D341Med (cell line): Measurements from ENCODE around the gene VGF.
"Not testable (repeated sequence)": the region's sequence is repeated elsewhere in the genome, so short reads cannot be mapped to it uniquely, and the experiment has no call there.

Experiments used
- DNase-seq: peaks from one replicate; pipeline ENCODE4 v3.0.0; 2012; ENCODE audit warnings: low spot score

Gene VGF

GRCh38 chr7:101137651-101138212 lies 27.6 kb downstream of the VGF start:
- no peak for DNase-seq

- no peak for DNase-seq
These were observed 30.9 kb downstream of the VGF start for GRCh38 chr7:101134399-101134980.

GRCh38 chr7:101133621-101134398 lies 31.6 kb downstream of the VGF start:
- no peak for DNase-seq

GRCh38 chr7:101132626-101133600 lies 32.5 kb downstream of the VGF start:
- DNase-seq = not testable (repeated sequence)

GRCh38 chr7:101129603-101130117 lies 35.7 kb downstream of the VGF start:
- DNase-seq = no peak

- DNase-seq = no peak
These were observed 37.1 kb downstream of the VGF start for GRCh38 chr7:101128040-101128834.

GRCh38 chr7:101127460-101128039 lies 37.8 kb downstream of the VGF start:
- DNase-seq = no peak

- no peak for DNase-seq
These were observed 38.5 kb downstream of the VGF start, which contains the start of gene SERPINE1 for GRCh38 chr7:101126651-101127459. SERPINE1 (plus strand) TSS chr7:101127104; CDS start chr7:101128394, 1,290 bp downstream.

GRCh38 chr7:101125989-101126650 lies 39.2 kb downstream of the VGF start:
- no peak for DNase-seq

GRCh38 chr7:101124376-101125056 lies 40.9 kb downstream of the VGF start:
- DNase-seq = no peak

GRCh38 chr7:101123703-101124068 lies 41.7 kb downstream of the VGF start:
- no peak for DNase-seq

- no peak for DNase-seq
These were observed 42.3 kb downstream of the VGF start for GRCh38 chr7:101122933-101123702.

GRCh38 chr7:101121991-101122932 lies 43.1 kb downstream of the VGF start:
- no peak for DNase-seq

- not testable (repeated sequence) for DNase-seq
These were observed 43.8 kb downstream of the VGF start for GRCh38 chr7:101121631-101121990.

GRCh38 chr7:101120315-101120714 lies 45.1 kb downstream of the VGF start:
- DNase-seq = no peak

- DNase-seq = no peak
These were observed 45.5 kb downstream of the VGF start for GRCh38 chr7:101119876-101120275.

GRCh38 chr7:101118856-101119255 lies 46.5 kb downstream of the VGF start:
- DNase-seq = no peak
